Tibial nerve (tissue), 4 donors: ENCODE measurements around the gene PTRH1. TPM values are rescaled to one million over a fixed set of nuclear protein-coding genes. Genes with fewer than 3 reads are reported as not detected.

Experiments
- DNase-seq, 2 donors: peaks; one replicate each; pipeline ENCODE4 v3.0.0-alpha.2; 2019; ENCODE audit warnings: low spot score in 2 of 2
- H3K27ac ChIP-seq, 4 donors: fragments of 200-600 bp; sonication (generic) in 3 of 4; one replicate each; pipeline ENCODE4 v1.5.1; 2017 to 2019; ENCODE audit warnings: mild to moderate bottlenecking in 1 of 4
- H3K27me3 ChIP-seq, 2 donors: fragments of 200-600 bp; sonication (generic) in 1 of 2; one replicate each; pipeline versions ENCODE4 v1.5.1 to v1.6.0; 2017 to 2019
- H3K36me3 ChIP-seq, 3 donors: fragments of 200-600 bp; sonication (generic); one replicate each; pipeline ENCODE4 v1.5.1; 2018 to 2019
- H3K4me1 ChIP-seq, 4 donors: fragments of 200-600 bp; sonication (generic) in 3 of 4; one replicate each; pipeline ENCODE4 v1.5.1; 2017 to 2019
- H3K4me3 ChIP-seq, 4 donors: fragments of 200-600 bp; sonication (generic) in 3 of 4; one replicate each; pipeline ENCODE4 v1.5.1; 2017 to 2019; ENCODE audit warnings: mild to moderate bottlenecking in 1 of 4, moderate library complexity in 1 of 4
- H3K9me3 ChIP-seq, 4 donors: fragments of 200-600 bp; sonication (generic) in 3 of 4; one replicate each; pipeline ENCODE4 v1.5.1; 2017 to 2019
- CTCF ChIP-seq, 5 experiments: fragments of 200-600 bp in 3 of 5; fragments of 450-650 bp in 2 of 5; sonication (generic) in 3 of 5; IDR thresholded peaks; one replicate each; pipeline ENCODE4 v1.5.1; 2016 to 2019; ENCODE audit warnings: antibody characterized with exemption in 5 of 5, mild to moderate bottlenecking in 3 of 5, moderate library complexity in 2 of 5
- EP300 ChIP-seq, 2 donors: sonication (generic); formaldehyde crosslinking; IDR thresholded peaks; one replicate each; pipeline ENCODE4 v1.6.1; 2017; ENCODE audit warnings: antibody characterized with exemption in 2 of 2, mild to moderate bottlenecking in 1 of 2
- POLR2A ChIP-seq, 2 donors: fragments of 450-650 bp; IDR thresholded peaks; one replicate each; pipeline ENCODE4 v1.6.1; 2017; ENCODE audit warnings: antibody characterized with exemption in 2 of 2, mild to moderate bottlenecking in 2 of 2, moderate library complexity in 2 of 2
- whole genome bisulfite sequencing, 2 donors: methylation state at CpG; one replicate each; pipeline ENCODE4 v1.1.5; 2018; 5-methylcytosine and 5-hydroxymethylcytosine counted together
- total RNA-seq, 4 donors: library from RNA; depleted of rRNA; stranded (reverse); fragments of >200 nt; gene quantifications; one replicate each; pipeline ENCODE4 v1.1.0, GENCODE V29; 2016

The PTRH1 gene
- total RNA-seq, 4 donors from 2014 or later = 8.4 to 46.7 (median 23.7) TPM

GRCh38 chr9:127714020-127714750 is 1.3 kb downstream of the PTRH1 start:
- WGBS, 2 donors = 74 to 75% methylated on average over 17 to 19 of the region's 19 CpGs
- Histone ChIP-seq H3K27me3 (no peaks in the 10 kb centered on the region), H3K4me1 (peaks cover 0 to 22% (median 15%) of the 10 kb centered on the region in 4 donors), H3K36me3 (peaks cover 0 to 10% (median 0%) of the 10 kb centered on the region in 3 donors), H3K9me3 (no peaks in the 10 kb centered on the region), H3K4me3 (peak overlapping the region in 3 of 4 donors; percentile 66 to 85 (median 74)), H3K27ac (no peak overlapping the region)
- TF ChIP-seq CTCF (IDR thresholded peaks at IDR 0.05) (no peak), EP300 (IDR thresholded peaks at IDR 0.05) (no peak), POLR2A (IDR thresholded peaks at IDR 0.05) (no peak)
- DNase-seq = no peak

GRCh38 chr9:127712867-127713266 is 2.6 kb downstream of the PTRH1 start:
- Histone ChIP-seq H3K27me3 (no peaks in the 10 kb centered on the region), H3K36me3 (peaks cover 0 to 10% (median 0%) of the 10 kb centered on the region in 3 donors), H3K9me3 (no peaks in the 10 kb centered on the region), H3K27ac (no peak overlapping the region), H3K4me3 (no peak overlapping the region), H3K4me1 (peaks cover 0 to 22% (median 15%) of the 10 kb centered on the region in 4 donors)
- TF ChIP-seq EP300 (IDR thresholded peaks at IDR 0.05) = no peak
- TF ChIP-seq POLR2A (IDR thresholded peaks at IDR 0.05) = no peak
- no peak for TF ChIP-seq CTCF (IDR thresholded peaks at IDR 0.05)
- no peak for DNase-seq
- 86 to 92% methylated on average over 7 to 9 of the region's 10 CpGs for WGBS, 2 donors

- 83 to 84% methylated on average over 5 to 10 of the region's 11 CpGs for WGBS, 2 donors
- H3K9me3 ChIP-seq = no peaks in the 10 kb centered on the region
- H3K27me3 ChIP-seq = no peaks in the 10 kb centered on the region
- H3K27ac ChIP-seq = no peak overlapping the region
- no peak for DNase-seq
- TF ChIP-seq EP300 (IDR thresholded peaks at IDR 0.05) = no peak
- TF ChIP-seq CTCF (IDR thresholded peaks at IDR 0.05) = no peak
- TF ChIP-seq POLR2A (IDR thresholded peaks at IDR 0.05) = no peak
- H3K4me1 ChIP-seq = peaks cover 0 to 22% (median 15%) of the 10 kb centered on the region in 4 donors
- peaks cover 0 to 10% (median 0%) of the 10 kb centered on the region in 3 donors for H3K36me3 ChIP-seq
- H3K4me3 ChIP-seq = no peak overlapping the region
Measured at GRCh38 chr9:127712371-127712770, 3.1 kb downstream of the PTRH1 start.

GRCh38 chr9:127711831-127712274 is 3.6 kb downstream of the PTRH1 start:
- Histone ChIP-seq H3K36me3 (peaks cover 0 to 10% (median 0%) of the 10 kb centered on the region in 3 donors), H3K9me3 (no peaks in the 10 kb centered on the region), H3K4me1 (peaks cover 0 to 22% (median 15%) of the 10 kb centered on the region in 4 donors), H3K4me3 (no peak overlapping the region), H3K27ac (no peak overlapping the region), H3K27me3 (no peaks in the 10 kb centered on the region)
- TF ChIP-seq POLR2A (IDR thresholded peaks at IDR 0.05) (no peak), CTCF (IDR thresholded peaks at IDR 0.05) (no peak), EP300 (IDR thresholded peaks at IDR 0.05) (no peak)
- DNase-seq = no peak
- 63 to 80% methylated on average over 4 to 7 of the region's 11 CpGs for WGBS, 2 donors

GRCh38 chr9:127711226-127711701 is 4.2 kb downstream of the PTRH1 start:
- Histone ChIP-seq H3K36me3 (peaks cover 0 to 10% (median 0%) of the 10 kb centered on the region in 3 donors), H3K4me1 (peaks cover 0 to 19% (median 13%) of the 10 kb centered on the region in 4 donors), H3K27ac (no peak overlapping the region), H3K9me3 (no peaks in the 10 kb centered on the region), H3K27me3 (no peaks in the 10 kb centered on the region), H3K4me3 (no peak overlapping the region)
- no peak for DNase-seq
- TF ChIP-seq EP300 (IDR thresholded peaks at IDR 0.05) (no peak), CTCF (IDR thresholded peaks at IDR 0.05) (no peak), POLR2A (IDR thresholded peaks at IDR 0.05) (no peak)
- 53 to 60% methylated on average over 9 of the region's 9 CpGs for WGBS, 2 donors
